DMS53 (cell line): ENCODE results near the gene ATP6V0D1.
A peak's percentile ranks its signal among the peaks of the same experiment; 100 is the strongest.
"Not testable (repeated sequence)": the region's sequence is repeated elsewhere in the genome, so short reads cannot be mapped to it uniquely, and the experiment has no call there.

Experiments used
- DNase-seq: peaks from one replicate; lab custom pipeline; 2025; lab: John Stamatoyannopoulos, UW

The ATP6V0D1 gene

DNA sequence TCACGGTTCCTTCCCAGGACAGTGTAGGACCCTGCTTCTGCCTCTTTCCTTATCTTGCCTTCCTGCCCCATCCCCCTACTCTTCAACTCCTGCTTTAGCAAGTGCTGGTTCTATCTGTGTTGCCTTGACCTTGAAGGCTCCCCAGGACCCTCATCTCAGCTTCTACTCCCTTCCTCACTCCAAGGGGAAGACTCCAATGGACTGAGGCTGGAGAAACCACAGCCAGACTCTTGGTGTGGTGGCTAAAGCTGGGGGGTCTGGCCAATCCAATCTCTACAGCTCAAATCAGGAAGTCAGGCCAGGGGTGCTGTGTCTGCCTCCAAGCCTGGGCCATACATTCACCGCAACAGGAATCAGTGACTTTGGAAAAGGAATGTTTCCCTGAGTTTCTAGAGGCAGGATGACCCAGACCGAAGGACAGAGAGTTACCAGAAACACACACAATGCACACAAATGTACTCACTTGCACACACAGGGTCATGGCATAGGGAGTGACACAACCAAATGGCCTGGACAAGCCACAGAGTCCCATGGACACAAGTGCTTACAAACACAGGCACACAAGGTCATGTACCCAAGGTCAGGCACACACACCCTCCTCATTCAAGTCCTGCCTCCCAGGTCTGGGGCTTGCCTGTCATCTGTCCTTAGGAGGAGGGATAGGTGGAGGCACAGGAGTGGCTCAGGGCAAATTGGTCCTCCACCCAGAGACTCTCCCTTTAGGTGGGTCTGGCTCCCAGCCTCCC, 51.7 kb downstream of the ATP6V0D1 start:
- DNase-seq, result no peak

DNA sequence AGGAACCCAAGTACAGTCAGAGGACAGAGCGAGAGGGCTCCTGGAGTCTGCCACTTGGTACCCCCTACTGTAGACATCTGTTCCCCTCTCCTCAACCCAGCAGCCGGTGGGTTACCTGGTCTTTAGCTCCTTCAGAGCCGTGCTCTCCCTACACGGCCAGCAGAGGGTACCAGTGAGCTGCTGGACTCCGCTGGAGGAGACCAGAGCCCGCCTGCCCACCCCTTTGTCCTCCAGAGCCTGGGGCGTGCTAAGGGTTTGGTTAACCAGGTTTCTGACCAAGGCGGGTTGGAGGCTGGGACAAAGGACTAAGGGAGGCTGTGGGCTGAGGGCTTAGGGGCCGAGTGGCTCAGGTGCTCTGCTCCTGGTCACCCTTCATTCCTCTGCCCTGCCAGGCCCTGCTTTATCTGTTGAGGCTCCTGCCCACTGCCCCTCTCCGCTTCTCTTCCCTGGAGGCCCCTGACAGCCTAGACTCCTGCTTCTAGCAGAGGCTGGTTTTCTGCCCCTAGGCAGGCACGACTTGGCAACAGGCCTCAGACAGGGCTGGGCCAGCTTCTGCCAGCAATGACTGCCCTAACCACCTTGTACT, 52.7 kb downstream of the ATP6V0D1 start:
- DNase-seq, result peak; percentile 84

GRCh38 chr16:67426950-67427349, 54.0 kb downstream of the ATP6V0D1 start:
- no peak for DNase-seq

DNA sequence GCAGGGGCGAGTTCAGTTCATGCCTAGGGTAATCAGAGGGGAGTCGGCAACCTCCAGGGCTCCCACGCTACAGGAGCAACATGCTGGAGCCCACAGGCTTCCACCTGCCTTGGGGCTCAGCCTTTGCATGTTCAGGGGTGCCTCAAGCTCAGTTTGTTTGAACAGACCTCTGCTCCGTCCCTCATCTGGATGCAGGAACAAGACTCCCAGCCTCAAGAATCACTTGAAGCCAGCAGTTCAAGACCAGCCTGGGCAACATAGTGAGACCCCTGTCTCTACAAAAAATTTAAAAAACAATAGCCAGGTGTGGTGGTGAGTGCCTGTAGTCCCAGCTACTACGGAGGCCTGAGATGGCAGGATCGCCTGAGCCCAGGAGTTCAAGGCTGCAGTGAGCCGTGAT, 54.9 kb downstream of the ATP6V0D1 start:
- DNase-seq, result no peak

DNA sequence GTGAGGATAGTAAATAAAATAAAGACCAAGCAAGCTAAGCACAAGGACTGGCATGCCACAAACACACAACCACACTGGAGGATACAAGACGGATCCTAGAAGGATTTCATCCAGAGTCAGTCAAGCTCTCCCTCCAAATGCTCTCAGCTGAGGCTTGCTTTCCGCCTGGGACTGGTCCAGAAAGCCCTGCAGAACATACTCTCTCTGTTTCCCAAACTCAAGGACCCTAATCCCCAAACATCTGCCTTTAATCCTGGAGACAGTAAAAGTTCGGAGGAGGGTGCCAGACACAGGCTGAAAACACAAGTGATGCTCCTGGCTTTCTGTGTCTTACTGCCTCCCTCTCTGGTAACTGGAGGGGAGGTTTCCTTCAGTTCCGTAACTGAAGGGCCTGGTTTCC, 55.4 kb downstream of the ATP6V0D1 start:
- DNase-seq, result no peak

- DNase-seq, result no peak
Measured at GRCh38 chr16:67425061-67425460, 55.9 kb downstream of the ATP6V0D1 start.

- DNase-seq, result no peak
Measured at GRCh38 chr16:67424261-67424615, 56.7 kb downstream of the ATP6V0D1 start.

GRCh38 chr16:67423611-67424260, 57.2 kb downstream of the ATP6V0D1 start:
- DNase-seq, result no peak

DNA sequence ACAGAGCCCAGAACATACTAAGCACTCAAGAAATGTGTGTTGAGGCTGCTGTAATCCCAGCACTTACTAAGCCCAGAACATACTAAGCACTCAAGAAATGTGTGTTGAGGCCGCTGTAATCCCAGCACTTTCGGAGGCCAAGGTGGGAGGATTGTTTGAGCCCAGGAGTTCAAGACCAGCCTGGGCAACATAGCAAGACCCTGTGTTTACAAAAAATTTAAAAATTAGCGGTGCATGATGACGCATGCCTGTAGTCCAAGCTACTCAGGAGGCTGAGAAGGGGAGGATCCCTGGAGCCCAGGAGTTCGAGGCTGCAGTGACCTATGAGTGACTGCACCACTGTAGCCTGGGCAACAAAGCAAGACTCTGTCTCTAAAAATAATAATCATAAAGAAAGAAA, 57.9 kb downstream of the ATP6V0D1 start:
- DNase-seq, result no peak

DNA sequence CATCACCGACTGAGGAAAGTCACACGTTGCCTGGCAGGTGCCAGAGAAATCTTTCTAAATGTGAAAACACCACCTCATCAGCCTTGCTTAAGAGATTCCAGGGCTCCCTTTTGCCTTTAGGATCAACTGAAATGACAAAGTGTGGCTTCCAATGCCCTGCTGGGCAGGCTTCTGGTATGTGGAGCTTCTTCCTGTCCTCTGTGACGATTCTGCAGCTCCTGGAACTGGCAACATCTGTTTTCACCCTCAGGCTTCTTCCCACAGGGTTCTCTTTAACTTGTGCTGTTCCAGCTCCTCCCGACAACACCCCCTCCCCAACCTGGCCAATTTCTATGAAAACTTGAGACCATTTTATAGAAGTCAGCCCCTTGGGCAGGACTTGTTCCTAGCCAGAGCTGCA, 59.9 kb downstream of the ATP6V0D1 start:
- DNase-seq, result no peak

- no peak for DNase-seq
Measured at GRCh38 chr16:67419931-67420330, 61.0 kb downstream of the ATP6V0D1 start.

GRCh38 chr16:67419502-67419901, 61.5 kb downstream of the ATP6V0D1 start:
- DNase-seq, result peak; percentile 57

GRCh38 chr16:67417333-67418061, 63.5 kb downstream of the ATP6V0D1 start:
- DNase-seq, result no peak

GRCh38 chr16:67415872-67416793, 64.8 kb downstream of the ATP6V0D1 start, which contains the start of gene ZDHHC1:
Gene ZDHHC1 (minus strand): TSS chr16:67416477. CDS start chr16:67407775, 8,702 bp downstream.
- DNase-seq, result peak; percentile 80

DNA sequence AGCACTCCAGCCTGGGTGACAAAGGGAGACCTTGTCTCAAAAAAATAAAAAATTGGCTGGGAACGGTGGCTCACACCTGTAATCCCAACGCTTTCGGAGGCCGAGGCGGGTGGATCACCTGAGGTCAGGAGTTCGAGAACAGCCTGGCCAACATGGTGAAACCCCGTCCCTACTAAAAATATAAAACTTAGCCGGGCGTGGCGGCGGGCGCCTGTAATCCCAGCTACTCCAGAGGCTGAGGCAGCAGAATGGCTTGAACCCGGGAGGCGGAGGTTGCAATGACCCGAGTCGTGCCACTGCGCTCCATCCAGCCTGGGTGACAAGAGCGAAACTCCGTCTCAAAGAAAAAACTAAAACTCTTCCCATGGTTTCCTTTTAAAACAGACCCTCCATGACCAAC, 65.5 kb downstream of the ATP6V0D1 start:
- DNase-seq, result not testable (repeated sequence)

DNA sequence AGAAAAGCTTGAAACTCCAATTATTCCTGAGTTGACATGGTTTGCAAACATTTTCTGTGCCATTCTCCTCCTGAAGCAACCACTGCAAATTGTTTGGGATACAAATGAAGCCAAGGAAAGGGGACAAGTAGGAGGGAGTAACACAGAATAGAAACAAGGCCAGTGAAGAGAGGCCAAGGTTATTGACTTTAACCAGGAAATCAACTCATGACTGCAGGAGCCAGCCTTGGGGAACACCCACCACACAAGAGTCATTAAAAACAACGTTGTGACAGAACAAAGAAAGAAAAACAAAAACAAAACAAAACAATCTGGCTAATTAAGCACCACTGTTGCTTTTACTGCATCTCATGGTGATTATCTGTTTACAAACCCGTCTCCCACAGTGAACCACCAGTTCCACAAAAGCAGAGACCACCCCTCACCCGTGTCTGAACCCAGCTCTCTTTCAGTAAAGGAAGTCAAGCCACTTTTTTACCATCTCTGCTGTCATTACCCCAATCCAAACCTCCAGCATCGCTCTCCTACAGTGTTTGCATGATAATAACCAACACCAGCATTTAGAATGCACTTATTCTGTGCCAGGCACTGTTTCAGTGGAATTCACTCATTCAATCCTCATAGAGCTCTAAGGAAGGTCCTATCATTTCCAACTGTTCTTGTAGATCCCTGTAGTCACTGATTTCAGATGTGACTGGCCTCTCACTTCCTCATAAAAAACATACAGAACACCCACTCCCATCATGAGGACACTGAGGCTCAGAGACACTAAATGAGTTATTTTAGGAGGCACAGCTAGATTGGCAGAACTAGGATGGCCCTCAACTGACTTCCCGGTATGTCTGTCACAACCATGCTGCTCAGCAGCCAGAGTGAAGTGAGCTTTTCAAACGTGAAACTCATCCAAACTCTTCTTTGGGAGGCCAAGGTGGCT, 66.7 kb downstream of the ATP6V0D1 start:
- DNase-seq, result no peak

DNA sequence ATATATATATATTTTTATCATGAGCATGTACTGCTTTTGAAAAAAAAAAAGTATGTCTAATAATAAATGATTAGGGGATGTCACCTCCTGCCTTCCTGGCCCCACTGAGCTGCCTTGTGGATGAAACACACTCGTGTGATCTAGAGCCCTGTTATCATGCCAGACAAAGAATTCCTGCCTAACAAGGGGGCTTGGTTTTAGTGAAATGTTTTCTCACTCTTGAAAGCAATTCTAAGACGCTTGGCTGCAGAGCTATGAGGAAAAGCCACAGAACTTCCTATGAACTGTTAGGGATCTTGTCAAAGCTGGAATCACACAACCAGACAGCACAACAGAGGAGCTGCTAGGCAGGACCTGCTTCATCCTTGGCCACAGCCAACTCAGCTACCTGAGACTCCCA, 68.7 kb downstream of the ATP6V0D1 start:
- DNase-seq, result no peak

DNA sequence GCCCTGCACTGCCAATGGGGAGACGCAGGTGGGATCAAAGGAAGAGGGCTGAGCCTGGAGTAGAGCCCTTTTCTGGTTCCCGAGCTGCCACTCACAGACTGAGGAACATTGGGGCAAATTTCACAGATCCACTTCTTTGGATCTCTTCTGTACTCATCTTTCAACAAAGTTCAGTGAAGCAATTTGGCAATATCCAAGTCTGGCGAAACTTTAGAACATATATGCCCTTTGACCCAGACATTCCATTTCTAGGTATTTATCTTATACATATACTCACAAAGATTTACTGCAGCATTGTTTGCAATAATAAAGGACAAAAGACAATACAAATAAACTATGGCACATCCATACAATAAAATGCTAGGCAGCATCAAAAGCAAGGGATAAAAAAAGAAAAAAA, 69.6 kb downstream of the ATP6V0D1 start:
- no peak for DNase-seq

GRCh38 chr16:67409631-67410030, 71.3 kb downstream of the ATP6V0D1 start:
- no peak for DNase-seq

DNA sequence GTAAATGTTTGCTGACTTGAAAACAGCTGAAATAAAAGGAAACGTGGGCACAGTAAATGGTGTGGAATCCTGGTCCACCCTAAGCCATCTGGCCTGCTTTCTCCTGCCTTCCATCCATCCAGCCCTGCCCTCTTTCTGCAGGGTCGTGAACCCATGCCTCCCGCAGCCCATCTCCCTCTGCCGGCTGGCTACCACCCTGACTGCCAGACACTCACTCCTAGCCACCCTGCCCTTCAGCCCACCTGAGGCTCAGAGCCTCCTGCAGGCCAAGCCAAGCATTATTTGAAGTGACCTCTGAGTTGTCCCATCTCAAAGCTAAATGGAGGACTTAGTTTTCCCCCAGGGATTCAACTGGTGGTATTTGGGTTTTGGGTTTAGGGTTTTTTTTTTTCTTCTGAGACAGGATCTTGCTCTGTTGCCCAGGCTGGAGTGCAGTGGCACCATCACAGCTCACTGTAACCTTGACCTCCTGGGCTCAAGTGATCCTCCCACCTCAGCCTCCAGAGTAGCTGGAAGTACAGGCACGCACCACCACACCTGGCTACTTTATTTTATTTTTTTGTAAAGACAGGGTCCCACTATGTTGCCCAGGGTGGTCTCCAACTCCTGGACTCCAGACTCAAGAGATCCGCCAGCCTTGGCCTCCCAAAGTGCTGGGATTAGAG, 73.0 kb downstream of the ATP6V0D1 start:
- DNase-seq, result no peak
